COLO668 (cell line): ENCODE results near the gene AGPAT3.
"Not testable (repeated sequence)": the region's sequence is repeated elsewhere in the genome, so short reads cannot be mapped to it uniquely, and the experiment has no call there.

Source experiments
- DNase-seq: peaks from one replicate; lab custom pipeline; 2025; ENCODE audit not compliant: unreplicated experiment; lab: John Stamatoyannopoulos, UW

Gene AGPAT3

DNA sequence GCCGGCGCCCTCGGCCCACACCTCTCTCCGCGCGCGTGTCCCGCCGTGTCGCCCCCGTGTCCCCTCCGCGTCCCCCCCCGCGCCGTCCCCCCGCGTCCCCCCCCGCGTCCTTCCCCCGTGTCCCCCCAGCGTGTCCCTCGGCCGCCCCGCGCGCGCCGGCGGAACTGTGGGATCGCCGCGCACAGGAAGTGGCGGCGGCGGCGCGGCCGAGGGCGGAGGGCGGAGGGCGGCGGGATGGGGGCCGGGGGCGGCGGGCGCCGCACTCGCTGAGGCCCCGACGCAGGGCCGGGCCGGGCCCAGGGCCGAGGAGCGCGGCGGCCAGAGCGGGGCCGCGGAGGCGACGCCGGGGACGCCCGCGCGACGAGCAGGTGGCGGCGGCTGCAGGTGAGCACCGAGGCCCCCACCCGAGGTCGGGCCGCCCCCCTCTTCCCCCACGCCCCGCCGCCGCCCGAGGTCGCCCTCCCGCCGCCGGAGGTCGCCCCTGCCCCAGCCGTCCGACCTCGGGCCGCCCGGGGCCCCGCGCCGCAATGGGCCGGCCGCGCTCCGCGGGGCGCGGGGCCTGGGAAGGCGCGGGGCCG is at the start of gene AGPAT3:
Gene AGPAT3 (plus strand): TSS at position 262 of the 578 bp plus-strand sequence. CDS start 94,459 bp downstream, outside the sequence.
- peak; percentile 74 for DNase-seq

GRCh38 chr21:43815991-43816390 is 49.0 kb upstream of the AGPAT3 start:
- DNase-seq = no peak

DNA sequence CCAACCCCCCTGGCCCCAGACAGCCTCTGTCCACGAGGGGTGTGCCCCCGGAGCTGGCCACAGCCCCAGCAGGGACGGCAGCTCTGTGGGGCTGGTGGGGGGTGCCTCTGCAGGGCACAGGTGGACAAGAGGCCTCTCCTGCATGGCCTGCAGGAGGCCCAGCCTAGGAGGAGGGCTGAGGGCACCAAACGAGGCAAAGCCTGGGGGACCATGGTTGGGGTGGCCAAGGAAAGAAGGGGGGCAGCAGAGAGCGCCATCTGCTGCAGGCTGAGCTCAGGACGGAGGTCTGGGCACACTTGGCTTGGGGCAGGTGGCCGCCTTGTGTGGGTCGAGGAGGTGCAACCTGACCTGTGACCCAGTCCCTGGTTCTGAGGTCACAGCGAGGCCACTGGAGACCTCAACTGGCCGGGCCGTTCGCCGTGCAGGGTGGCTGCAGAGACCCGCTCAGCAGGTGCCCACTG is 48.4 kb upstream of the AGPAT3 start:
- no peak for DNase-seq

DNA sequence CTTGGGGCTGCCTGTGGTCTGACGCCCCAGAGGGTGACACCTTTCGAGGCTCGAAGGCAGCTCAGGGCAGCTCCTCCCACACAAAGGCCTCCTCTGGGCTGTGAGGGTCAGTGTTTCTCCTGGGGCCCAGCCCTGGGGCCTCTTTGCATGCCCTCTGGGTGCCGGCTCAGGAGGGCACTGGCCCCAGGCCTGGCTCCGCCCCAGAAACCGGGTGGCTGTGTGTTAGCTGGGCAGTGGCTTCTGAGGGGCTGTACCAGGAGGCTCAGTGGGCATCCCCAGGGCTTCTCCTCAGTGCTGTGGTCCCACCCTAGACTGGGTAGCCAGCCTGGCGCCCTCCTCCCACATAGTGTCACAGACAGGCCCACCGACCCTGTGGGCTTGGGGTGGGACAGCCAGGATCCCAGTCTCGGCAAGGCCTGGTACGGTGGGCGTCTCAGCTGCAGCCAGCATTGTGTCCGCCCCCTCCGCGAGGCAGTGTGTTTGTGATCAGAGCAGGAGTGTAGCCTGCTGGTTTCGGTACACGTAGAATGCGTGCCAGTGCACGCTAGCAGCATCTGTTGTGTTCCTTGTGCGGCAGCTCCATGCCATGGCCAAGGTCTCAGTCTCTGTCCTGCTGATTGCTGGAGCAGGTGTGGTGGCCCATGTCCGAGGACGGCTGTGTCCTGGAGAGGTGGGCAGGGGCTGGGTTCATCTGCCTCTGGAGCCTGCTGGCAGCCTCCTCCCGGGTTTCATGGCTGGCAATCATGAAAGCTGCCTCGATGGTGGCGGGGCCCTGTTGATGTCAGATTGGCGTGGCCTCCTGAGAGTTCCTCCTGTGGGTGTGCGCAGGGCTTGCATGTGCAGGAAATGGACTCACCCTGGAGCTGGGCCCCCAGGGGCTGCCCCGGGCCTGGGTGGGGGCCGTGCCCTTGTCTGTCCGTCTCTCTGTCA is 47.6 kb upstream of the AGPAT3 start:
- no peak for DNase-seq

GRCh38 chr21:43818685-43819084 is 46.3 kb upstream of the AGPAT3 start:
- no peak for DNase-seq

GRCh38 chr21:43819511-43820405 is 45.3 kb upstream of the AGPAT3 start:
- DNase-seq = no peak

DNA sequence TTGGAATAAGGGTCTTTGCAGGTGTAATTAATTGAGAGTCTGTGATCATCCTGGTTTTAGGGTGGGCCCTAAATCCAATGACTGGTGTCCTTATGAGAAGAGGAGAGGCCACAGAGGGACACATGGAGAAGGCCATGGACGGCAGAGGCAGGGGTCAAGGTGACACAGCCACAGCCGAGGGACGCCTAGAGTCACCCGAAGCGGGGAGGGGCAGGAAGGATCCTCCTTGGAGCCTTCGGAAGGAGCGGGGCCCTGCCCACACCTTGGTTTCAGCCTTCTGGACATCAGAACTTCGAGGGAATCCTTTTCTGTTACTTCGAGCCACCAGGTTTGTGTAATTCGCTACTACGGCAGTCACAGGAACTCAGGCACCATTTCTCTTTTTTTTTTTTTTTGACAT is 44.6 kb upstream of the AGPAT3 start:
- no peak for DNase-seq

DNA sequence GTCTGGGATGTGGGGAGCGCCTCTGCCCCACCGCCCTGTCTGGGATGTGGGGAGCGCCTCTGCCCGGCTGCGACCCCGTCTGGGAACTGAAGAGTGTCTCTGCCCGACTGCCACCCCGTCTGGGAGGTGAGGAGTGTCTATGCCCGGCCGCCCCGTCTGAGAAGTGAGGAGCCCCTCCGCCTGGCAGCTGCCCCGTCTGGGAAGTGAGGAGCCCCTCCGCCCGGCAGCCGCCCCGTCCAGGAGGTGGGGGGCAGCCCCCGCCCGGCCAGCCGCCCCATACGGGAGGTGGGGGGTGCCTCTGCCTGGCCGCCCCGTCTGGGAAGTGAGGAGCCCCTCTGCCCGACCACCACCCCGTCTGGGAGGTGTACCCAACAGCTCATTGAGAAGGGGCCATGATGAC is 42.9 kb upstream of the AGPAT3 start:
- not testable (repeated sequence) for DNase-seq

- not testable (repeated sequence) for DNase-seq
Measured at GRCh38 chr21:43822741-43823140, 42.3 kb upstream of the AGPAT3 start.

- DNase-seq = no peak
Measured at GRCh38 chr21:43824333-43825241, 40.4 kb upstream of the AGPAT3 start.

DNA sequence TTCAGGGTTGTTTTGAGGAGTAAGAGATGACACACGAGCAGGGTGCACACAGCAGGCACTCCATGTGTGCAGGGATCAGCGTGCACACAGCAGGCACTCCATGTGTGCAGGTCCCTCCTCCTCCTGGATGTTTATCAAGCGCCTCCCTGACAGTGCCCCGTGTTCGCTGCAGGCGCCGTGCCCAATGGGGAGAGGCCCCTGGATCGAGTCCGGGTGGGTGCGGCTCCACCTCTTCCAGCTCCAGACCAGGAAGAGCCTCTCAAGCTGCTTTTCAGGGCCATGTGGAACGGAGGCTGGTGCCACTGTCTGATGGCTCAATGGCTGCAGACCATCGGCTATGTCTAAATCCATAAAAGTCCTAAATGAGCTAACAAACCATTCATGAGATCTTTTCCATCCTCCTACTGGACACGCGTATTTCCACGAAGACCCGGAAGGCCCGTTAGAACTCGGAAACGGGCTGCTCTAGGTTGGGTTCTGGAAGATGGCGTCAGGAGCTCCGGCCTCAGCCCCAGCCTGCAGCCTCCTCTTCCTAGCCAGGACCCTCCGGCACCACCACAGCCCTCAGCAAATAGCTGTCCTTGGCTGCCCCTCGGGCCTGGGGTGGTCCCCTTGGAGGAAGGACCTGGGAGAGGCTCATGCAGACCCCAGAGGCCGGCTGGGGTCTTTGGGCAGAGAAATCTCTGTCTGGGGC is 39.6 kb upstream of the AGPAT3 start:
- DNase-seq = no peak

GRCh38 chr21:43825936-43826622 is 38.9 kb upstream of the AGPAT3 start:
- peak; percentile 62 for DNase-seq

DNA sequence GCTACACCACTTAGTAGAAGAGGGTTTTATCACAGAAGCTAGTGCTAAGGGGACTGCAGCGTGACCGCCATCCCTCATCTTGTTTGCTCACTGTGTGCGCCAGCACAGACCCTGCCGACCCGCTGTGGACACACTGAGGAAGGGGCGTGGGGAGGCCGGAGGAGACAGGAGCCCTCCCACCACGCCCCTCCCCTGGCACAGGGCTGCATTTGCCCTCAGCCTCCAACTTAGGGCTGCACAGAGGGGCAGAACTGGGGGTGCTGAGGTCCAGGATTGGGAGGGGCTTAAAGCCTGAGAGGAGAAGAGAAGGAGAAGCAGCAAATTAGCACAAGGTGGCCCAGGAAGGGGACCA is 38.4 kb upstream of the AGPAT3 start:
- no peak for DNase-seq

- no peak for DNase-seq
Measured at GRCh38 chr21:43827015-43827611, 37.9 kb upstream of the AGPAT3 start.

- DNase-seq = no peak
Measured at GRCh38 chr21:43829161-43829560, 35.9 kb upstream of the AGPAT3 start.

- DNase-seq = no peak
Measured at GRCh38 chr21:43829575-43830119, 35.4 kb upstream of the AGPAT3 start.

DNA sequence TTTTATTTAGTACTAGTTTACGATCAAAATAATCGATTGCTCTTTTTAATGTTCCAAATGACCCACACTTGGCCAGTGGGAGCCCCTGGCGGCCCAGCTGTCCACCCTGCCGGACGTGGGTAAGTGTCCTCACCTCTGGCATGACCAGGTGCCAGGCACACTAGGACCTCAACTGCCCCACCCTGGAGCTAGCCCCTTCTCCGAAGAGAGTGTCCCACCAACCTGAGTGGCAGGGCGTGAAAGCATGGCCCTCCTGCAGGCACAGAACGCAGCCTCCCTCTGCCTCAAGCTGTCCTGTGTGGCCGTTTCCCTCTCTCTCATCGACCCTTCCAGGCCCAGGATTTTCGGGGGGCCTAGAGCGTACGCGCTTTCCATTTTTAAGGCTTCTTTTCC is 32.9 kb upstream of the AGPAT3 start:
- no peak for DNase-seq

- no peak for DNase-seq
Measured at GRCh38 chr21:43832648-43833047, 32.4 kb upstream of the AGPAT3 start.
